Liver (tissue), 2 donors: ENCODE data around the gene BAK1.

Experiments
- TF ChIP-seq, protein P1 (sequence below): fragments of 150-350 bp; IDR thresholded peaks from 2 replicates; pipeline ENCODE4 v1.5.1; 2017; ENCODE audit warnings: improper control_type of control experiment, low read depth, low read length; ENCODE audit not compliant: missing input control
- TF ChIP-seq, protein P2 (sequence below): IDR thresholded peaks from 2 replicates; pipeline ENCODE4 v1.6.1; 2016; ENCODE audit warnings: antibody characterized with exemption, mild to moderate bottlenecking
- donor health status: healthy.

- TF ChIP-seq, protein P1, sequence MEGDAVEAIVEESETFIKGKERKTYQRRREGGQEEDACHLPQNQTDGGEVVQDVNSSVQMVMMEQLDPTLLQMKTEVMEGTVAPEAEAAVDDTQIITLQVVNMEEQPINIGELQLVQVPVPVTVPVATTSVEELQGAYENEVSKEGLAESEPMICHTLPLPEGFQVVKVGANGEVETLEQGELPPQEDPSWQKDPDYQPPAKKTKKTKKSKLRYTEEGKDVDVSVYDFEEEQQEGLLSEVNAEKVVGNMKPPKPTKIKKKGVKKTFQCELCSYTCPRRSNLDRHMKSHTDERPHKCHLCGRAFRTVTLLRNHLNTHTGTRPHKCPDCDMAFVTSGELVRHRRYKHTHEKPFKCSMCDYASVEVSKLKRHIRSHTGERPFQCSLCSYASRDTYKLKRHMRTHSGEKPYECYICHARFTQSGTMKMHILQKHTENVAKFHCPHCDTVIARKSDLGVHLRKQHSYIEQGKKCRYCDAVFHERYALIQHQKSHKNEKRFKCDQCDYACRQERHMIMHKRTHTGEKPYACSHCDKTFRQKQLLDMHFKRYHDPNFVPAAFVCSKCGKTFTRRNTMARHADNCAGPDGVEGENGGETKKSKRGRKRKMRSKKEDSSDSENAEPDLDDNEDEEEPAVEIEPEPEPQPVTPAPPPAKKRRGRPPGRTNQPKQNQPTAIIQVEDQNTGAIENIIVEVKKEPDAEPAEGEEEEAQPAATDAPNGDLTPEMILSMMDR: no peak
- TF ChIP-seq, protein P2, sequence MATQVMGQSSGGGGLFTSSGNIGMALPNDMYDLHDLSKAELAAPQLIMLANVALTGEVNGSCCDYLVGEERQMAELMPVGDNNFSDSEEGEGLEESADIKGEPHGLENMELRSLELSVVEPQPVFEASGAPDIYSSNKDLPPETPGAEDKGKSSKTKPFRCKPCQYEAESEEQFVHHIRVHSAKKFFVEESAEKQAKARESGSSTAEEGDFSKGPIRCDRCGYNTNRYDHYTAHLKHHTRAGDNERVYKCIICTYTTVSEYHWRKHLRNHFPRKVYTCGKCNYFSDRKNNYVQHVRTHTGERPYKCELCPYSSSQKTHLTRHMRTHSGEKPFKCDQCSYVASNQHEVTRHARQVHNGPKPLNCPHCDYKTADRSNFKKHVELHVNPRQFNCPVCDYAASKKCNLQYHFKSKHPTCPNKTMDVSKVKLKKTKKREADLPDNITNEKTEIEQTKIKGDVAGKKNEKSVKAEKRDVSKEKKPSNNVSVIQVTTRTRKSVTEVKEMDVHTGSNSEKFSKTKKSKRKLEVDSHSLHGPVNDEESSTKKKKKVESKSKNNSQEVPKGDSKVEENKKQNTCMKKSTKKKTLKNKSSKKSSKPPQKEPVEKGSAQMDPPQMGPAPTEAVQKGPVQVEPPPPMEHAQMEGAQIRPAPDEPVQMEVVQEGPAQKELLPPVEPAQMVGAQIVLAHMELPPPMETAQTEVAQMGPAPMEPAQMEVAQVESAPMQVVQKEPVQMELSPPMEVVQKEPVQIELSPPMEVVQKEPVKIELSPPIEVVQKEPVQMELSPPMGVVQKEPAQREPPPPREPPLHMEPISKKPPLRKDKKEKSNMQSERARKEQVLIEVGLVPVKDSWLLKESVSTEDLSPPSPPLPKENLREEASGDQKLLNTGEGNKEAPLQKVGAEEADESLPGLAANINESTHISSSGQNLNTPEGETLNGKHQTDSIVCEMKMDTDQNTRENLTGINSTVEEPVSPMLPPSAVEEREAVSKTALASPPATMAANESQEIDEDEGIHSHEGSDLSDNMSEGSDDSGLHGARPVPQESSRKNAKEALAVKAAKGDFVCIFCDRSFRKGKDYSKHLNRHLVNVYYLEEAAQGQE: no peak
Observed at GRCh38 chr6:33609019-33609418, 28.9 kb upstream of the BAK1 start.
